Activated naive CD8-positive, alpha-beta T cell (primary cell): ENCODE measurements around the gene LRRC28.
A peak's percentile ranks its signal among the peaks of the same experiment; 100 is the strongest.

ENCODE experiments used
- H3K27ac Mint-ChIP-seq: one replicate; pipeline ENCODE4 v1.8.0; 2021; ENCODE audit warnings: mixed read lengths
- H3K27me3 Mint-ChIP-seq: one replicate; pipeline ENCODE4 v1.8.0; 2021; ENCODE audit warnings: mixed read lengths
- H3K36me3 Mint-ChIP-seq: one replicate; pipeline ENCODE4 v1.8.0; 2021; ENCODE audit warnings: mixed read lengths
- H3K4me1 Mint-ChIP-seq: one replicate; pipeline ENCODE4 v1.8.0; 2021; ENCODE audit warnings: low read depth, mixed read lengths
- H3K4me3 Mint-ChIP-seq: one replicate; pipeline ENCODE4 v1.8.0; 2021; ENCODE audit warnings: mild to moderate bottlenecking, mixed read lengths
- H3K9me3 Mint-ChIP-seq: one replicate; pipeline ENCODE4 v1.8.0; 2021; ENCODE audit warnings: low read depth, mixed read lengths

LRRC28 gene

GRCh38 chr15:99361545-99362185 lies 110.4 kb downstream of the LRRC28 start:
- peaks cover 16% of the 10 kb centered on the region for H3K36me3 Mint-ChIP-seq
- H3K4me1 Mint-ChIP-seq: peaks cover 13% of the 10 kb centered on the region
- H3K9me3 Mint-ChIP-seq: no peaks in the 10 kb centered on the region
- H3K27me3 Mint-ChIP-seq: no peaks in the 10 kb centered on the region
- no peak overlapping the region for H3K4me3 Mint-ChIP-seq
- H3K27ac Mint-ChIP-seq: no peak overlapping the region

- no peak overlapping the region for H3K27ac Mint-ChIP-seq
- H3K9me3 Mint-ChIP-seq: peaks cover 9% of the 10 kb centered on the region
- no peaks in the 10 kb centered on the region for H3K27me3 Mint-ChIP-seq
- H3K36me3 Mint-ChIP-seq: peaks cover 24% of the 10 kb centered on the region
- H3K4me3 Mint-ChIP-seq: no peak overlapping the region
- H3K4me1 Mint-ChIP-seq: peaks cover 6% of the 10 kb centered on the region
Measured at GRCh38 chr15:99365242-99365641, 114.0 kb downstream of the LRRC28 start.

DNA sequence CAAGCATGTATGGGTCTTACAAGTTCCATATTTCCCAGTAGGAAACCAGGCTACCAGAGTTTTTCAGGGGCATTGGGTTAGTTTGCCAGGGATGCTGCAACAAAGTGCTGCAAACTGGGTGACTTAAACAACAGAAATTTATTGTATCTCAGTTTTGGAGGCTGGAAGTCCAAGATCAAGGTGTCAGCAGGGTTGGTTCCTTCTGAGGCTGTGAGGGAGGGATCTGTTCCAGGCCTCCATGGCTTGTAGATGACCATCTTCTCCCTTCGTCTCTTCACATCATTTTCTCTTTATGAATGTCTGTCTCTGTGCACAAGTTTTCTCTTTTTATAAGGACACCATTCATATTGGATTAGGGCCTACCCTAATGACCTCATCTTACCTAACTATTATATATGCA lies 114.7 kb downstream of the LRRC28 start:
- Mint-ChIP-seq H3K27ac (no peak overlapping the region), H3K4me1 (peaks cover 7% of the 10 kb centered on the region), H3K4me3 (no peak overlapping the region), H3K9me3 (peaks cover 9% of the 10 kb centered on the region), H3K27me3 (no peaks in the 10 kb centered on the region), H3K36me3 (peaks cover 22% of the 10 kb centered on the region)

GRCh38 chr15:99368743-99369142 lies 117.5 kb downstream of the LRRC28 start:
- Mint-ChIP-seq H3K4me3 (no peak overlapping the region), H3K27me3 (no peaks in the 10 kb centered on the region), H3K4me1 (peaks cover 21% of the 10 kb centered on the region), H3K27ac (no peak overlapping the region), H3K36me3 (peaks cover 19% of the 10 kb centered on the region), H3K9me3 (peaks cover 9% of the 10 kb centered on the region)

DNA sequence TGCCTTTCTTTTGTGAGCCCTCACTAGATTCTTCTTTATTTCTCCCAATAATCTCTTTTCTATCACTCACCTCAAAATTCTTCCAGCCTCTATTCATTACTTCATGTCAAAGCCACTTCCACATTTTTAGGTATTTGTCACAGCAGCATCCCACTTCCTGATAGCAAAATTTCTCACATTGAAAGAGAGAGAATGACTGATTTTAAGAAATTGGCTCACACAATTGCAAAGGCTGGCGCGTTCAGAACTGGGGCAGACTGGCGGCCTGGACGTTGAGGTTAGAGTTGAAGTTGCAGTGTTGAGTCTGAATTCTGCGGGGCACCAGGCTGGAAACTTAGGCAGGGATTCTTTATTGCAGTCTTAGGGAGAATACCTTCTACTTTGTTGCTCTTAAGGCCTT lies 117.9 kb downstream of the LRRC28 start:
- peaks cover 19% of the 10 kb centered on the region for H3K36me3 Mint-ChIP-seq
- peaks cover 21% of the 10 kb centered on the region for H3K4me1 Mint-ChIP-seq
- H3K9me3 Mint-ChIP-seq: peaks cover 9% of the 10 kb centered on the region
- no peak overlapping the region for H3K27ac Mint-ChIP-seq
- H3K4me3 Mint-ChIP-seq: no peak overlapping the region
- H3K27me3 Mint-ChIP-seq: no peaks in the 10 kb centered on the region

DNA sequence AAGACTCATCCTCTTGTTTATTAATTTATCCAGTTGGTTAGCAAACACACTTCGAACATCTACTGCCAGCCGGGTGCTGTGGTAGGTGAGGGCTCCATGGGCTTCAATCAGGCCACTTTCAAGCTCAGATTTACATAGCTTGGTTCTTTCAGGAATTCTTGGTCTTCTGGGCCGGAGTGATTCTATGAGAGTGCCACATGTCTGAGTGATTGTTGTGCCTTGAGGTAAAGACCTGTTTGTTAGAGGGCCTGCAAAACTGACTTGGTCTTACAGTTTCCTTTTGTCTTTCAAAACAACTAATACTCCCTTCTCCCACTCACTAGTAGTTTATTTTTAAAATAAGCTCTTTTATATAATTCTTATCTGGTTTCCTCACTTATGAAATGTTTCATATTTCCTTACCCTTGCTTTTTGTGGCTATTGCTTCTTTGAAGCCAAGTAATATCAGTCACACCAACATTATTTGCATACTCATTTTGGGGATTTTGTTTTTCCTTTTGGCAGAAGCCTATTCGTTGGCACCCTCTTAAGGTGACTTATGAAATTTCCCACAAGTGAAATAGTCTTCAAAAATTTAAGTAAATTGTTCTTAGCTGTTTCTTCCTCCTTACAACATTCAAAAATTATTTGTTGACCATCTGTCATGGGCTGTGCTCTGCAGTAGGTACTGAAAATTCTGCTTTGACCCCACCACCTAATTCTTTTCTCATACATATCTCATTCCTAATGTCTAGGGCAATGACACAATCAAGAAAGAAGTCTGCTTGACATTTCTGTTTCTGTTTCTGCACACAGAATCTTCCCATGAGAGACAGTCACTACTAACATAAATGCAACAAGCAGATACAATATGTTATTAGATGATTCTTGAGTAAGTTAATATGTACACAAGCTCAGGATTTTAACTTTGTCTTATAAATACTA lies 120.2 kb downstream of the LRRC28 start:
- H3K4me1 Mint-ChIP-seq: peaks cover 14% of the 10 kb centered on the region
- H3K27me3 Mint-ChIP-seq: no peaks in the 10 kb centered on the region
- H3K27ac Mint-ChIP-seq: peak overlapping the region; percentile 29
- peak overlapping the region; percentile 30 for H3K4me3 Mint-ChIP-seq
- peaks cover 25% of the 10 kb centered on the region for H3K36me3 Mint-ChIP-seq
- H3K9me3 Mint-ChIP-seq: peaks cover 23% of the 10 kb centered on the region

- peaks cover 15% of the 10 kb centered on the region for H3K36me3 Mint-ChIP-seq
- H3K4me1 Mint-ChIP-seq: peaks cover 24% of the 10 kb centered on the region
- H3K4me3 Mint-ChIP-seq: no peak overlapping the region
- no peak overlapping the region for H3K27ac Mint-ChIP-seq
- H3K27me3 Mint-ChIP-seq: no peaks in the 10 kb centered on the region
- H3K9me3 Mint-ChIP-seq: no peaks in the 10 kb centered on the region
Measured at GRCh38 chr15:99385005-99385669, 133.9 kb downstream of the LRRC28 start.

DNA sequence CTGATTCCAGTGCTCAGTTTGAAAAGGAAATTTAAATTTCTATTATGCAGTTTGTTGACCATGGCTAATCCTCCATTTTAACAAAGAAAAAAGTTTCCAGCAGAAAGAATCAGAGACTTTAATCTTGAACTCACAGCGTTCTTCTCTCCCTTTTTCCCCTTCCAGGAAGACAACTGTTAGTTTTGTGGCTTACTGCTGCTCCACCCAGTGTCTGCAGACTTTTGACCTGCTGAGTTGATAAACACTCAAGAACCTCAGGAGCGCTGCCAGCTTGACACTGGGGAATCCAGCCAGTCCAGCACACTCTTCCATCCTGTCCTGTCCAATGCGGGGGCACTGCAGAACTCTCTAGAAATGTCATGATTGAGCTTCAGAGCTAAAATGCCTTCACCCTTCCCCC lies 134.6 kb downstream of the LRRC28 start:
- no peaks in the 10 kb centered on the region for H3K9me3 Mint-ChIP-seq
- peak overlapping the region; percentile 34 for H3K4me3 Mint-ChIP-seq
- H3K36me3 Mint-ChIP-seq: peaks cover 10% of the 10 kb centered on the region
- H3K27me3 Mint-ChIP-seq: no peaks in the 10 kb centered on the region
- peaks cover 24% of the 10 kb centered on the region for H3K4me1 Mint-ChIP-seq
- H3K27ac Mint-ChIP-seq: peak overlapping the region; percentile 72

GRCh38 chr15:99386391-99386790 lies 135.1 kb downstream of the LRRC28 start:
- Mint-ChIP-seq H3K4me3 (peak overlapping the region; percentile 34), H3K4me1 (peaks cover 24% of the 10 kb centered on the region), H3K27ac (peak overlapping the region; percentile 72), H3K36me3 (peaks cover 7% of the 10 kb centered on the region), H3K27me3 (no peaks in the 10 kb centered on the region), H3K9me3 (no peaks in the 10 kb centered on the region)

GRCh38 chr15:99387421-99388168 lies 136.3 kb downstream of the LRRC28 start:
- peaks cover 24% of the 10 kb centered on the region for H3K4me1 Mint-ChIP-seq
- no peak overlapping the region for H3K27ac Mint-ChIP-seq
- peaks cover 2% of the 10 kb centered on the region for H3K9me3 Mint-ChIP-seq
- H3K4me3 Mint-ChIP-seq: no peak overlapping the region
- H3K36me3 Mint-ChIP-seq: peaks cover 8% of the 10 kb centered on the region
- H3K27me3 Mint-ChIP-seq: no peaks in the 10 kb centered on the region

- peaks cover 10% of the 10 kb centered on the region for H3K9me3 Mint-ChIP-seq
- no peaks in the 10 kb centered on the region for H3K27me3 Mint-ChIP-seq
- H3K36me3 Mint-ChIP-seq: peaks cover 10% of the 10 kb centered on the region
- no peak overlapping the region for H3K27ac Mint-ChIP-seq
- H3K4me1 Mint-ChIP-seq: peaks cover 14% of the 10 kb centered on the region
- H3K4me3 Mint-ChIP-seq: no peak overlapping the region
Measured at GRCh38 chr15:99390667-99391066, 139.4 kb downstream of the LRRC28 start.

DNA sequence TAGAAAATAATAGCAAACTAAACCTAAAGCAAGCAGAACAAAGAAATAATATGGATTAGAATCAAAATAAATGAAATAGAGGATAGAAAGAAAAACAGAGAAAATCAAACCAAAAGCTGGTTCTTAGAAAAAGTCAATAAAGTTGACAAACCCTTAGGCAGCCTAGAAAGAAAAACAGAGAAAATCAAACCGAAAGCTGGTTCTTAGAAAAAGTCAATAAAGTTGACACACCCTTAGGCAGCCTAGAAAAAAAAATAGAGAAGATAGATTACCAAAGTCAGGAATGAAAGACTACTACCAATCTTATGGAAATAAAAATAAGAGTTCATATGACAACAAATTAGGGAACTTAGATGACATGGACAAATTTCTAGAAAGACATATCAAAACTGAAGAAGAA lies 142.4 kb downstream of the LRRC28 start:
- Mint-ChIP-seq H3K9me3 (peaks cover 10% of the 10 kb centered on the region), H3K27ac (no peak overlapping the region), H3K4me1 (no peaks in the 10 kb centered on the region), H3K36me3 (peaks cover 10% of the 10 kb centered on the region), H3K4me3 (no peak overlapping the region), H3K27me3 (no peaks in the 10 kb centered on the region)

- H3K27ac Mint-ChIP-seq: no peak overlapping the region
- H3K9me3 Mint-ChIP-seq: peaks cover 10% of the 10 kb centered on the region
- no peaks in the 10 kb centered on the region for H3K27me3 Mint-ChIP-seq
- H3K4me3 Mint-ChIP-seq: no peak overlapping the region
- H3K4me1 Mint-ChIP-seq: no peaks in the 10 kb centered on the region
- peaks cover 7% of the 10 kb centered on the region for H3K36me3 Mint-ChIP-seq
Measured at GRCh38 chr15:99396375-99396774, 145.1 kb downstream of the LRRC28 start.

DNA sequence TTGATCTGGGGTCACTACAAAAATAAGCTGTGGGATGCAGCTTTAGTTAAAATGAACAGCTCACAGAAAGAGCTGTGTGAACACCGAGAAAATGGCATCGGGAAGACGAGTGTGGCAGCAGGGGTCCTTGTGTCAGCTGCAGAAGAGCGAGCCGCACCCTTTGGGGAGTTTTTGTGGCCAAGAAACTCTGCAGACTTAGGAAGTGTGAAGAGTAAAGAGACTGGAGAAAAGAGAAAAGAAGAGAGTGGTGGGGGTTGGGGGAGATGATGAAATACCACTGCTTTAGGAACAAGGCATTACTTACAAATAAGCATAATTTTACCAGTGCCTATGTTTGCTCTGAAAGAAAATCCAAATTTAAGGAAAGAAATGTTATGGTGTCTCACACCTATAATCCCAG lies 147.8 kb downstream of the LRRC28 start:
- no peaks in the 10 kb centered on the region for H3K9me3 Mint-ChIP-seq
- peaks cover 2% of the 10 kb centered on the region for H3K36me3 Mint-ChIP-seq

More for the DNA sequence above, 147.8 kb downstream of the LRRC28 start:
- Mint-ChIP-seq H3K27ac (no peak overlapping the region), H3K27me3 (no peaks in the 10 kb centered on the region), H3K4me1 (no peaks in the 10 kb centered on the region), H3K4me3 (no peak overlapping the region)
